Glutamatergic neuron (in vitro differentiated cells): ENCODE data around the gene FERMT3. TPM values are rescaled to one million over a fixed set of nuclear protein-coding genes. Genes with fewer than 3 reads are reported as not detected.

ENCODE experiments used
- DNase-seq: peaks from one replicate; pipeline ENCODE4 v3.0.0; 2022
- H3K27ac Mint-ChIP-seq: one replicate; pipeline ENCODE4 v1.8.0; 2020; ENCODE audit warnings: mild to moderate bottlenecking, mixed read lengths, inconsistent platforms; ENCODE audit not compliant: unreplicated experiment
- H3K27me3 Mint-ChIP-seq: one replicate; pipeline ENCODE4 v1.8.0; 2020; ENCODE audit warnings: mild to moderate bottlenecking, moderate library complexity, mixed read lengths, inconsistent platforms; ENCODE audit not compliant: unreplicated experiment
- H3K36me3 Mint-ChIP-seq: one replicate; pipeline ENCODE4 v1.8.0; 2020; ENCODE audit warnings: mild to moderate bottlenecking, mixed read lengths, inconsistent platforms; ENCODE audit not compliant: unreplicated experiment
- H3K4me1 Mint-ChIP-seq: one replicate; pipeline ENCODE4 v1.8.0; 2020; ENCODE audit warnings: mild to moderate bottlenecking, low read depth, mixed read lengths, inconsistent platforms; ENCODE audit not compliant: unreplicated experiment
- H3K4me3 Mint-ChIP-seq: one replicate; pipeline ENCODE4 v1.8.0; 2020; ENCODE audit warnings: mild to moderate bottlenecking, mixed read lengths, inconsistent platforms; ENCODE audit not compliant: unreplicated experiment
- H3K9me3 Mint-ChIP-seq: one replicate; pipeline ENCODE4 v1.8.0; 2020; ENCODE audit warnings: mild to moderate bottlenecking, moderate library complexity, mixed read lengths, inconsistent platforms; ENCODE audit not compliant: unreplicated experiment
- total RNA-seq: library from RNA; stranded (reverse); fragmentation: NEBNext Ultra II Directional; extraction: Animal tissue kit (Norgen Biotek cat#: 25700); gene quantifications from one replicate; pipeline ENCODE4 v1.2.1, GENCODE V29; 2021; ENCODE audit not compliant: unreplicated experiment
- TF ChIP-seq, protein P1 (sequence below): fragments of 200-600 bp; sonication (generic); IDR thresholded peaks from one replicate; pipeline ENCODE4 v1.5.0; 2021; ENCODE audit not compliant: partially characterized antibody, unreplicated experiment

The FERMT3 gene
- total RNA-seq, 1 donor from 2014 or later: 2.0 TPM

DNA sequence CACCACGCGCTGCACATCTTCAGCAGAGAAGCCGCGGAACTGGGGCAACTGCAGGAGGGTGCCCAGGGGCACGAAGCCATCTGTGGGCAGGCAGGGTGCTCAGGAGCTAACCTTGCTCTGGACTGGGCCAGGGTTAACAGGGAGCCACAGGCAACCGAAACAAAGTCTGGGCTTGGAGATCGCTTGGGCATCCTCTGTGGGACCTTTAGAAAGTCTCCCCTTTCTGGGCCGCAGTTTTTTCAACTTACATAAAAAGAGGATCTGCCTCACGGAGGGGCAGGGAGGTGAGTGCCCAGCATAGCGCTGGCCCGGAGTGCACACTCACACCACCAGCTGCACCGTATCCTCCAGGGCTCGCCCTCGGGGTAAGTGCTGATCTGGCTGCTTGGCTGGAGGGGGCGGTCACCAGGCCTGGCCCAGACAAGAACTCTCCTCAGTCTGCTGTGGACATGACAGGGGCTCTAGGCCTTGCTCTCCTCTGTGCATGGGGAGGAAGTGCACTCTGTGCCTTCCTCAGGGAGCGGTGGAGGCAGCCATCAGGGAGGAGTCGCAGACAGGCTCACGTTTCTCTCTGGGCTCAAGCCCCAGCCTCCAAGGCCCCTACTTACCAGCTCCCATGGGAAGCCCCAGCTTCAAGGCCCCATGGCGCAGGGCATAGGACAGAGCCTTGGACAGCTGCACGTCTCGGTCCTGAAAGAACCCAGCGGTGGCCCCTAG lies 18.5 kb downstream of the FERMT3 start:
- Mint-ChIP-seq H3K4me3 (peak overlapping the region; percentile 87), H3K27me3 (peaks cover 4% of the 10 kb centered on the region), H3K27ac (no peak overlapping the region), H3K4me1 (no peaks in the 10 kb centered on the region), H3K36me3 (no peaks in the 10 kb centered on the region), H3K9me3 (no peaks in the 10 kb centered on the region)
- TF ChIP-seq, protein P1, sequence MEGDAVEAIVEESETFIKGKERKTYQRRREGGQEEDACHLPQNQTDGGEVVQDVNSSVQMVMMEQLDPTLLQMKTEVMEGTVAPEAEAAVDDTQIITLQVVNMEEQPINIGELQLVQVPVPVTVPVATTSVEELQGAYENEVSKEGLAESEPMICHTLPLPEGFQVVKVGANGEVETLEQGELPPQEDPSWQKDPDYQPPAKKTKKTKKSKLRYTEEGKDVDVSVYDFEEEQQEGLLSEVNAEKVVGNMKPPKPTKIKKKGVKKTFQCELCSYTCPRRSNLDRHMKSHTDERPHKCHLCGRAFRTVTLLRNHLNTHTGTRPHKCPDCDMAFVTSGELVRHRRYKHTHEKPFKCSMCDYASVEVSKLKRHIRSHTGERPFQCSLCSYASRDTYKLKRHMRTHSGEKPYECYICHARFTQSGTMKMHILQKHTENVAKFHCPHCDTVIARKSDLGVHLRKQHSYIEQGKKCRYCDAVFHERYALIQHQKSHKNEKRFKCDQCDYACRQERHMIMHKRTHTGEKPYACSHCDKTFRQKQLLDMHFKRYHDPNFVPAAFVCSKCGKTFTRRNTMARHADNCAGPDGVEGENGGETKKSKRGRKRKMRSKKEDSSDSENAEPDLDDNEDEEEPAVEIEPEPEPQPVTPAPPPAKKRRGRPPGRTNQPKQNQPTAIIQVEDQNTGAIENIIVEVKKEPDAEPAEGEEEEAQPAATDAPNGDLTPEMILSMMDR: no peak
- DNase-seq: no peak

- TF ChIP-seq, protein P1: peak; percentile 54
- Mint-ChIP-seq H3K9me3 (peaks cover under 1% of the 10 kb centered on the region), H3K4me3 (peak within 1 kb of the TSS; percentile 87), H3K27ac (no peak within 1 kb of the TSS), H3K27me3 (peaks cover 4% of the 10 kb centered on the region), H3K36me3 (no peaks in the 10 kb centered on the region), H3K4me1 (no peaks in the 10 kb centered on the region)
- peak; percentile 95 for DNase-seq
Measured at GRCh38 chr11:64225608-64226506, 19.3 kb downstream of the FERMT3 start, which contains the start of the genes NUDT22 and TRPT1. NUDT22 (plus strand) TSS chr11:64226274; CDS start chr11:64226653, 379 bp downstream. TRPT1 (minus strand) TSS chr11:64226186; CDS start chr11:64225860, 326 bp downstream.

- Mint-ChIP-seq H3K9me3 (peaks cover 2% of the 10 kb centered on the region), H3K36me3 (no peaks in the 10 kb centered on the region), H3K4me1 (no peaks in the 10 kb centered on the region)
Measured at GRCh38 chr11:64226507-64227051, 20.1 kb downstream of the FERMT3 start.

DNA sequence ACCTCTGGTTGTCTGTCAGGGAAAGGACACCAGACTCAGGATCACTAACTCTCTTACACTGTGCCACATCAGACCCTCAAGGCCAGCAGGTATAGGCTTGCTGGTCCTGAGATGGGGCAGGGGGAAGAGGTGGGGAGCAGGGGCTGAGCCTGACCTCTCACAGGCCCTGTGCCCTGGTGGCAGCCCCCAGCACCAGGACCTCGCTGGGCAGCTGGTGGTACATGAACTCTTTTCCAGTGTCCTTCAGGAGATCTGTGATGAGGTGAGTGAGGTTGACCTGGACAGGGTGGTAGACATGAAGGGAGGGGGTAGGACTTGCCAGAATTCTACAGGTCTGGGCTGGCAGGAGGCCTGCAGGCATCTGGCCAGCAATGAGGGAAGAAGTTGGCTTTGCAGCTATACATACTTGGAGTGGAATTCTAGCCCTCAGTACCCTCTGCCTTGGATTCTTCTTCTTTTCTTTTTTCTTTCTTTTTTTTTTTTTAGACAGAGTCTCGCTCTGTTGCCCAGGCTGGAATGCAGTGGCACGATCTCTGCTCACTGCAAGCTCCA lies 21.0 kb downstream of the FERMT3 start:
- Mint-ChIP-seq H3K9me3 (peaks cover 2% of the 10 kb centered on the region), H3K4me1 (no peaks in the 10 kb centered on the region), H3K27me3 (peaks cover 10% of the 10 kb centered on the region), H3K27ac (no peak overlapping the region), H3K4me3 (peak overlapping the region; percentile 80), H3K36me3 (no peaks in the 10 kb centered on the region)
- TF ChIP-seq, protein P1: no peak
- DNase-seq: no peak

More at GRCh38 chr11:64226507-64227051, 20.1 kb downstream of the FERMT3 start:
- TF ChIP-seq, protein P1: no peak
- H3K27me3 Mint-ChIP-seq: peaks cover 7% of the 10 kb centered on the region
- DNase-seq: no peak
- peak overlapping the region; percentile 80 for H3K4me3 Mint-ChIP-seq
- H3K27ac Mint-ChIP-seq: no peak overlapping the region
